Stimulated activated CD4-positive, alpha-beta T cell treated with anti-CD3 and anti-CD28 coated beads, Interleukin-12 subunit alpha, Interleukin-12 subunit beta, amount 100 ng/mL, for 24 hours (primary cell): ENCODE results near the gene MYO5B.
"Not testable (repeated sequence)": the region's sequence is repeated elsewhere in the genome, so short reads cannot be mapped to it uniquely, and the experiment has no call there.

Experiments
- DNase-seq, 2 experiments: peaks; one replicate each; pipeline ENCODE4 v3.0.0-alpha.2; 2020; ENCODE audit warnings: low read depth in 2 of 2

MYO5B gene

GRCh38 chr18:50104421-50104820, 90.5 kb downstream of the MYO5B start:
- no peak for DNase-seq

GRCh38 chr18:50099725-50100407, 95.1 kb downstream of the MYO5B start:
- no peak for DNase-seq

GRCh38 chr18:50097702-50098101, 97.2 kb downstream of the MYO5B start:
- DNase-seq = no peak

GRCh38 chr18:50096766-50097435, 98.0 kb downstream of the MYO5B start:
- no peak for DNase-seq

- not testable (repeated sequence) for DNase-seq
Observed at GRCh38 chr18:50094786-50095185, 100.2 kb downstream of the MYO5B start.

GRCh38 chr18:50094221-50094773, 100.7 kb downstream of the MYO5B start:
- DNase-seq = no peak

GRCh38 chr18:50093366-50094064, 101.4 kb downstream of the MYO5B start:
- DNase-seq = no peak

- DNase-seq = no peak
Observed at GRCh38 chr18:50092245-50092805, 102.6 kb downstream of the MYO5B start.

GRCh38 chr18:50091509-50092244, 103.3 kb downstream of the MYO5B start:
- DNase-seq = no peak

- no peak for DNase-seq
Observed at GRCh38 chr18:50090370-50091312, 104.3 kb downstream of the MYO5B start.

- no peak for DNase-seq
Observed at GRCh38 chr18:50089702-50090101, 105.2 kb downstream of the MYO5B start.

- DNase-seq = no peak
Observed at GRCh38 chr18:50083708-50084107, 111.2 kb downstream of the MYO5B start.

GRCh38 chr18:50080932-50081560, 113.9 kb downstream of the MYO5B start:
- DNase-seq = no peak

- no peak for DNase-seq
Observed at GRCh38 chr18:50080316-50080715, 114.6 kb downstream of the MYO5B start.

- no peak for DNase-seq
Observed at GRCh38 chr18:50079571-50080295, 115.2 kb downstream of the MYO5B start.

- no peak for DNase-seq
Observed at GRCh38 chr18:50076277-50076676, 118.7 kb downstream of the MYO5B start.

GRCh38 chr18:50075772-50076171, 119.2 kb downstream of the MYO5B start:
- no peak for DNase-seq

- DNase-seq = no peak
Observed at GRCh38 chr18:50074404-50074803, 120.5 kb downstream of the MYO5B start.

- DNase-seq = no peak
Observed at GRCh38 chr18:50073319-50073718, 121.6 kb downstream of the MYO5B start.
